GM12878 (cell line): ENCODE results near the gene SGIP1.

Source experiments
- CBFB ChIP-seq: IDR thresholded peaks from 2 replicates; pipeline ENCODE4 v1.6.1; 2016; ENCODE audit warnings: antibody characterized with exemption, low read depth
- CHD4 ChIP-seq: fragments of 200-600 bp; sonication (generic); IDR thresholded peaks from 2 replicates; pipeline ENCODE4 v1.6.1; 2016; ENCODE audit warnings: mild to moderate bottlenecking
- EZH2 ChIP-seq: IDR thresholded peaks from 2 replicates; pipeline ENCODE4 v1.6.1; 2012; ENCODE audit warnings: low read depth, mild to moderate bottlenecking, control low read depth, inconsistent platforms, low read length, borderline replicate concordance; ENCODE audit not compliant: control insufficient read depth
- JUND ChIP-seq: IDR thresholded peaks from 2 replicates; pipeline ENCODE4 v1.6.1; 2012; ENCODE audit warnings: low read depth, mild to moderate bottlenecking, low read length, improper control_type of control experiment, moderate library complexity
- KDM1A ChIP-seq: fragments of 200-600 bp; sonication (generic); IDR thresholded peaks from 2 replicates; pipeline ENCODE4 v1.6.1; 2016; ENCODE audit warnings: borderline replicate concordance
- MYC ChIP-seq: IDR thresholded peaks from 2 replicates; pipeline ENCODE4 v1.6.1; 2011; ENCODE audit warnings: mild to moderate bottlenecking, low read length, moderate library complexity, inconsistent platforms; ENCODE audit not compliant: insufficient read depth, insufficient replicate concordance, insufficient read length, severe bottlenecking
- NRF1 ChIP-seq: conservative IDR thresholded peaks from 2 replicates; pipeline ENCODE4 v1.6.1; 2011; ENCODE audit warnings: mild to moderate bottlenecking, low read depth, low read length, improper control_type of control experiment
- POLR2A ChIP-seq: IDR thresholded peaks from 2 replicates; pipeline ENCODE4 v1.6.1; 2011; ENCODE audit warnings: low read depth, mild to moderate bottlenecking, low read length
- RAD21 ChIP-seq: IDR thresholded peaks from 2 replicates; pipeline ENCODE4 v1.6.1; 2011; ENCODE audit warnings: mild to moderate bottlenecking, low read depth, low read length, moderate library complexity; ENCODE audit not compliant: insufficient read depth
- TAF1 ChIP-seq: IDR thresholded peaks from 2 replicates; pipeline ENCODE4 v1.6.1; 2011; ENCODE audit warnings: mild to moderate bottlenecking, low read depth, low read length, borderline replicate concordance
- ZNF384 ChIP-seq: IDR thresholded peaks from 2 replicates; pipeline ENCODE4 v1.6.1; 2012; ENCODE audit warnings: low read depth, mild to moderate bottlenecking, low read length, improper control_type of control experiment, borderline replicate concordance
- TF ChIP-seq, protein P1 (sequence below), 3 experiments: IDR thresholded peaks in 2 of 3; conservative IDR thresholded peaks in 1 of 3; 2 replicates each; pipeline ENCODE4 v1.5.1; 2011; ENCODE audit warnings: low read depth in 3 of 3, low read length in 3 of 3, mild to moderate bottlenecking in 3 of 3, control low read depth in 2 of 3, moderate library complexity in 2 of 3, inconsistent platforms in 1 of 3, mixed read lengths in 1 of 3; ENCODE audit not compliant: control insufficient read depth in 2 of 3, insufficient read depth in 1 of 3; ENCODE audit errors: extremely low read depth in 1 of 3
- TF ChIP-seq, protein P2 (sequence below): fragments of 450-650 bp; IDR thresholded peaks from 2 replicates; pipeline ENCODE4 v1.6.1; 2017; ENCODE audit warnings: mild to moderate bottlenecking, moderate library complexity

DNA sequence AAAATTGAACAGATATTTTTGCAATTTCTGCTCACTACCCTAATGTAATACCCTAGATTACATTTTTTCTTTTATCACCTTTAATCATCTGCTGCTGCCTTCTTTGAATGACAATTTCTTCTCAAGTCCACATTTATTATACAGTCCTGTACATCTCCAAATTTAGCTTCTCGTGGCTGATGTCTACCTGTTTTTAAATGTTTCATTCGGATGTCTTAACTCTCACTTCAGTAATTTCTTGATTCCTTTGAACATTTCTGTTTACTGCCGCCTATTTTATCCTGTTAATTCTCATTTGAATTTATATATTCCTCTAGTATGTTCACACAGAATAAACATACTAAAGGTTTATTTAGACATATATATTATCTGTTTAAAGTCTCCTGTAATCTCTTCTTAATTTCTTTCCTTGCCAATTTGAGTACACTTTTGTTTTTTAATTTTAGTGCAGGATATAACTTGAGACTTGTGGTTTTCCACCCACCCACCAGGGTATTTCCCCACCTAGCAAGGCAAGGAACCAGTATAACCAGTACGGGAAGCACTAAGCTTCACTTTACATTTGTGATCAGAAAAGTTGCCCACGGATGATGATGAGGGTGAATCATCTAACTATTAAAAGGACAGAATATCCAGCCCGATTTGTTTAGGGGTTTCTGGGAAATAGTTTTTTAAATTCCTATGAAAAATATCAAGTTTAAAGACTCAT is 254.4 kb downstream of the SGIP1 start:
- TF ChIP-seq, protein P1, sequence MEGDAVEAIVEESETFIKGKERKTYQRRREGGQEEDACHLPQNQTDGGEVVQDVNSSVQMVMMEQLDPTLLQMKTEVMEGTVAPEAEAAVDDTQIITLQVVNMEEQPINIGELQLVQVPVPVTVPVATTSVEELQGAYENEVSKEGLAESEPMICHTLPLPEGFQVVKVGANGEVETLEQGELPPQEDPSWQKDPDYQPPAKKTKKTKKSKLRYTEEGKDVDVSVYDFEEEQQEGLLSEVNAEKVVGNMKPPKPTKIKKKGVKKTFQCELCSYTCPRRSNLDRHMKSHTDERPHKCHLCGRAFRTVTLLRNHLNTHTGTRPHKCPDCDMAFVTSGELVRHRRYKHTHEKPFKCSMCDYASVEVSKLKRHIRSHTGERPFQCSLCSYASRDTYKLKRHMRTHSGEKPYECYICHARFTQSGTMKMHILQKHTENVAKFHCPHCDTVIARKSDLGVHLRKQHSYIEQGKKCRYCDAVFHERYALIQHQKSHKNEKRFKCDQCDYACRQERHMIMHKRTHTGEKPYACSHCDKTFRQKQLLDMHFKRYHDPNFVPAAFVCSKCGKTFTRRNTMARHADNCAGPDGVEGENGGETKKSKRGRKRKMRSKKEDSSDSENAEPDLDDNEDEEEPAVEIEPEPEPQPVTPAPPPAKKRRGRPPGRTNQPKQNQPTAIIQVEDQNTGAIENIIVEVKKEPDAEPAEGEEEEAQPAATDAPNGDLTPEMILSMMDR (IDR thresholded peaks at IDR 0.05 in 2 of 3, conservative IDR thresholded peaks at IDR 0.05 in 1 of 3; ENCODE audit: control insufficient read depth in 2 of 3, extremely low read depth in 1 of 3, insufficient read depth in 1 of 3, low read depth in 3 of 3, low read length in 3 of 3): no peak
- TF ChIP-seq ZNF384 (no peak), RAD21 (no peak), EZH2 (no peak), TAF1 (no peak), CBFB (peak; percentile 55), MYC (no peak), POLR2A (no peak), CHD4 (no peak), KDM1A (no peak), JUND (no peak), NRF1 (no peak)
- TF ChIP-seq, protein P2, sequence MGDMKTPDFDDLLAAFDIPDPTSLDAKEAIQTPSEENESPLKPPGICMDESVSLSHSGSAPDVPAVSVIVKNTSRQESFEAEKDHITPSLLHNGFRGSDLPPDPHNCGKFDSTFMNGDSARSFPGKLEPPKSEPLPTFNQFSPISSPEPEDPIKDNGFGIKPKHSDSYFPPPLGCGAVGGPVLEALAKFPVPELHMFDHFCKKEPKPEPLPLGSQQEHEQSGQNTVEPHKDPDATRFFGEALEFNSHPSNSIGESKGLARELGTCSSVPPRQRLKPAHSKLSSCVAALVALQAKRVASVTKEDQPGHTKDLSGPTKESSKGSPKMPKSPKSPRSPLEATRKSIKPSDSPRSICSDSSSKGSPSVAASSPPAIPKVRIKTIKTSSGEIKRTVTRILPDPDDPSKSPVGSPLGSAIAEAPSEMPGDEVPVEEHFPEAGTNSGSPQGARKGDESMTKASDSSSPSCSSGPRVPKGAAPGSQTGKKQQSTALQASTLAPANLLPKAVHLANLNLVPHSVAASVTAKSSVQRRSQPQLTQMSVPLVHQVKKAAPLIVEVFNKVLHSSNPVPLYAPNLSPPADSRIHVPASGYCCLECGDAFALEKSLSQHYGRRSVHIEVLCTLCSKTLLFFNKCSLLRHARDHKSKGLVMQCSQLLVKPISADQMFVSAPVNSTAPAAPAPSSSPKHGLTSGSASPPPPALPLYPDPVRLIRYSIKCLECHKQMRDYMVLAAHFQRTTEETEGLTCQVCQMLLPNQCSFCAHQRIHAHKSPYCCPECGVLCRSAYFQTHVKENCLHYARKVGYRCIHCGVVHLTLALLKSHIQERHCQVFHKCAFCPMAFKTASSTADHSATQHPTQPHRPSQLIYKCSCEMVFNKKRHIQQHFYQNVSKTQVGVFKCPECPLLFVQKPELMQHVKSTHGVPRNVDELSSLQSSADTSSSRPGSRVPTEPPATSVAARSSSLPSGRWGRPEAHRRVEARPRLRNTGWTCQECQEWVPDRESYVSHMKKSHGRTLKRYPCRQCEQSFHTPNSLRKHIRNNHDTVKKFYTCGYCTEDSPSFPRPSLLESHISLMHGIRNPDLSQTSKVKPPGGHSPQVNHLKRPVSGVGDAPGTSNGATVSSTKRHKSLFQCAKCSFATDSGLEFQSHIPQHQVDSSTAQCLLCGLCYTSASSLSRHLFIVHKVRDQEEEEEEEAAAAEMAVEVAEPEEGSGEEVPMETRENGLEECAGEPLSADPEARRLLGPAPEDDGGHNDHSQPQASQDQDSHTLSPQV: no peak
